GM10248 (cell line): ENCODE measurements around the gene FCER2.

Experiments
- CTCF ChIA-PET: fragments of 300-600 bp; sonication (Branson Sonifier 250); formaldehyde crosslinking; extraction: SDS; loops from one replicate; lab custom pipeline; 2021; ENCODE audit warnings: antibody characterized with exemption; lab: Yijun Ruan, JAX
- POLR2A ChIA-PET: fragments of 350-650 bp; sonication (Branson Sonifier 250); formaldehyde crosslinking; extraction: SDS; loops from one replicate; lab custom pipeline; 2020; ENCODE audit warnings: antibody characterized with exemption; lab: Yijun Ruan, JAX
- DNase-seq: peaks from one replicate; pipeline ENCODE4 v3.0.0; 2012; ENCODE audit errors: extremely low spot score
- CTCF ChIP-seq: IDR thresholded peaks from 2 replicates; pipeline ENCODE4 v1.5.1; 2012; ENCODE audit warnings: mild to moderate bottlenecking, low read depth; ENCODE audit errors: extremely low read depth, missing control alignments, control extremely low read depth

The FCER2 gene

GRCh38 chr19:7729831-7730285 is 27.9 kb upstream of the FCER2 start:
- DNase-seq: no peak
- CTCF ChIA-PET: interaction anchor here (2.5 kb wide), 1 partner anchor 9 kb away, joined by 11 read pairs; no protein-coding TSS in a partner anchor

GRCh38 chr19:7729211-7729610 is 27.3 kb upstream of the FCER2 start:
- POLR2A ChIA-PET: no interaction called here
- no peak for DNase-seq
- CTCF ChIA-PET: interaction anchor here (1.4 to 2.5 kb wide), 2 partner anchors 10 to 48 kb away, joined by 4 to 11 read pairs; partner anchors contain the start of gene TRAPPC5
- no peak for TF ChIP-seq CTCF

More at GRCh38 chr19:7729831-7730285, 27.9 kb upstream of the FCER2 start:
- POLR2A ChIA-PET: no interaction called here
- TF ChIP-seq CTCF: no peak

- no peak for DNase-seq
- TF ChIP-seq CTCF: no peak
- CTCF ChIA-PET: interaction anchor here (1.2 to 1.6 kb wide), 5 partner anchors 9 to 73 kb away, joined by 3 to 5 read pairs (median 4); partner anchors contain the start of gene TRAPPC5
- POLR2A ChIA-PET: interaction anchor here (0.7 to 0.9 kb wide), 2 partner anchors 27 to 106 kb away, joined by 7 to 9 read pairs; no protein-coding TSS in a partner anchor
These were observed 23.9 kb upstream of the FCER2 start for GRCh38 chr19:7725791-7726190.

- ChIA-PET CTCF (interaction anchor here (0.6 to 1.2 kb wide), 5 partner anchors 14 to 114 kb away, joined by 3 to 5 read pairs (median 3); partner anchors contain the start of gene TRAPPC5), POLR2A (no interaction called here)
- TF ChIP-seq CTCF: no peak
- no peak for DNase-seq
These were observed 20.3 kb upstream of the FCER2 start for GRCh38 chr19:7722231-7722651.

GRCh38 chr19:7720351-7720750 is 18.4 kb upstream of the FCER2 start:
- no peak for DNase-seq
- POLR2A ChIA-PET: no interaction called here
- CTCF ChIA-PET: interaction anchor here (1.1 to 2.5 kb wide), 4 partner anchors 12 to 42 kb away, joined by 3 to 5 read pairs (median 3); partner anchors contain the start of genes CD209, CLEC4G and TRAPPC5
- TF ChIP-seq CTCF: no peak

GRCh38 chr19:7718668-7719067 is 16.7 kb upstream of the FCER2 start:
- ChIA-PET CTCF (interaction anchor here (2.5 kb wide), 1 partner anchor 38 kb away, joined by 5 read pairs; the partner anchor contains the start of gene TRAPPC5), POLR2A (no interaction called here)
- DNase-seq: no peak

More at GRCh38 chr19:7718668-7719067, 16.7 kb upstream of the FCER2 start:
- no peak for TF ChIP-seq CTCF
